Thoracic aorta endothelial cell (primary cell): ENCODE data around the gene NFKBIZ. TPM values are rescaled to one million over a fixed set of nuclear protein-coding genes. Genes with fewer than 3 reads are reported as not detected.

ENCODE experiments used
- total RNA-seq: library from RNA; depleted of rRNA; stranded (reverse); fragments of >200 nt; gene quantifications from 2 replicates; pipeline ENCODE4 v1.2.3, GENCODE V29; 2012

NFKBIZ gene, protein sequence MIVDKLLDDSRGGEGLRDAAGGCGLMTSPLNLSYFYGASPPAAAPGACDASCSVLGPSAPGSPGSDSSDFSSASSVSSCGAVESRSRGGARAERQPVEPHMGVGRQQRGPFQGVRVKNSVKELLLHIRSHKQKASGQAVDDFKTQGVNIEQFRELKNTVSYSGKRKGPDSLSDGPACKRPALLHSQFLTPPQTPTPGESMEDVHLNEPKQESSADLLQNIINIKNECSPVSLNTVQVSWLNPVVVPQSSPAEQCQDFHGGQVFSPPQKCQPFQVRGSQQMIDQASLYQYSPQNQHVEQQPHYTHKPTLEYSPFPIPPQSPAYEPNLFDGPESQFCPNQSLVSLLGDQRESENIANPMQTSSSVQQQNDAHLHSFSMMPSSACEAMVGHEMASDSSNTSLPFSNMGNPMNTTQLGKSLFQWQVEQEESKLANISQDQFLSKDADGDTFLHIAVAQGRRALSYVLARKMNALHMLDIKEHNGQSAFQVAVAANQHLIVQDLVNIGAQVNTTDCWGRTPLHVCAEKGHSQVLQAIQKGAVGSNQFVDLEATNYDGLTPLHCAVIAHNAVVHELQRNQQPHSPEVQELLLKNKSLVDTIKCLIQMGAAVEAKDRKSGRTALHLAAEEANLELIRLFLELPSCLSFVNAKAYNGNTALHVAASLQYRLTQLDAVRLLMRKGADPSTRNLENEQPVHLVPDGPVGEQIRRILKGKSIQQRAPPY
- total RNA-seq: 31.1 and 37.5 TPM in 2 replicates

DNA sequence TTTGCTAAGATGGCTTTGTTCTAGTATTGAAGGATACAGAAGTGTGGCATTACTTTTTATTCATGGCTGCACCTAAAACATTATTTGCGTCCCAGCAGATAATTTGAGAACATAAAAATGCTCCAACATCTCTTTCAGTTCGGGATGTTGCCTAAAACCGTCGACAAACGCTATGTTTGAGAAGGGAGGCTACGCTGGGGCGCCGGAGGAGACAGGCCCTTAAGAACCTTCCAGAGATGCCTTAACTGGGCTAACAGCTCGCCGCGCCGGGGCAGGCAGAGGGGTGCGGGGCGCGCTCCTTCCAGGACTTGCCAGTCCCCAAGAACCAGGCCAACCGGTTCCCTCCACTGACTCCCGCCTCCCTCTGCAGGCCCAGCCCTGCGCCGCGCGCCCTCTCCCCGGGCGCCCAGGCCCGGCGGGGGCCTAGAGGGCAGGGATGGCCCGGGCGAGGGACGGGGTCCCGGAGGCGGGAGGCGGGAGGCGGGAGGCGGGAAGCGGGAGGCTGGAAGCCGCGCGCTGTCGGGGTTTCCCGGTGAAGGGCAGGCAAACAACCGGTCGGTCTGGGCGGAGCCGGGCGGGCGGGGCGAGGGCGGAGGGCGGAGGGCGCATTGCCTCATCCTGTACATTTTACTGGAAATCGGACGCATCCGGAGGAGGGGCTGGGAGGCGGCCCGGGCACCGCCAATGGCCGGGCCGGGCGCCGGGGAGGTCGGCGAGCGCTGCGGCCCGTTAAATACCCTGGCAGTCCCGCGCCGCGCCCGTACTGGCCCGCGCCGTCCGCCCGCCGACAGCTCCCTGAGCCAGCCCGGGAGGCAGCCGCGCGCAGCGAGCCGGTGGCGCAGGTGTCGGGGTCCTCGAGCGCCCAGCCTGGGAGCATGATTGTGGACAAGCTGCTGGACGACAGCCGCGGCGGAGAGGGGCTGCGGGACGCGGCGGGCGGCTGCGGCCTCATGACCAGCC is at the start of gene NFKBIZ:
Gene NFKBIZ, plus strand, starts transcription at position 761 of the 960 bp plus-strand sequence. Its CDS starts 115 bp downstream, at position 876.

Other genes with a start within 250 kb of the NFKBIZ start
- gene ZBTB11, start 172.4 kb upstream of the NFKBIZ start, total RNA-seq: 32.7 and 35.0 TPM in 2 replicates
- 1,867 and 2,256 TPM in 2 replicates for gene RPL24, start 162.8 kb upstream of the NFKBIZ start, total RNA-seq
- gene CEP97, start 124.9 kb upstream of the NFKBIZ start, total RNA-seq: 13.6 and 16.9 TPM in 2 replicates
- gene NXPE3, start 70.3 kb upstream of the NFKBIZ start, total RNA-seq: 11.2 and 11.5 TPM in 2 replicates